GM12878 (cell line): ENCODE measurements around the gene PRSS2.
A peak's percentile ranks its signal among the peaks of the same experiment; 100 is the strongest.

Source experiments
- JUND ChIP-seq: IDR thresholded peaks from 2 replicates; pipeline ENCODE4 v1.6.1; 2012; ENCODE audit warnings: low read depth, mild to moderate bottlenecking, low read length, improper control_type of control experiment, moderate library complexity
- POLR2AphosphoS5 ChIP-seq: IDR thresholded peaks from 2 replicates; pipeline ENCODE4 v1.6.1; 2011; ENCODE audit warnings: mild to moderate bottlenecking, low read length, inconsistent platforms
- ZSCAN29 ChIP-seq: fragments of 450-650 bp; IDR thresholded peaks from 2 replicates; pipeline ENCODE4 v1.6.1; 2017; ENCODE audit warnings: mild to moderate bottlenecking, moderate library complexity

GRCh38 chr7:142807855-142808460 is 37.2 kb downstream of the PRSS2 start:
- 0 out of 2 replicates have a peak, but pooled peaks have one; percentile 6 for TF ChIP-seq POLR2AphosphoS5
- no peak for TF ChIP-seq ZSCAN29
- no peak for TF ChIP-seq JUND
